PFSK-1 (cell line): Measurements from ENCODE around the gene VAV2.

Source experiments
- FOXP2 ChIP-seq: optimal IDR thresholded peaks from 2 replicates; pipeline ENCODE3; 2011; ENCODE audit warnings: borderline replicate concordance, control low read depth, inconsistent platforms; ENCODE audit not compliant: insufficient read depth; ENCODE audit errors: extremely low read length, extremely low read depth
- POLR2AphosphoS5 ChIP-seq: IDR thresholded peaks from 2 replicates; pipeline ENCODE4 v1.6.1; 2012; ENCODE audit warnings: low read depth, mild to moderate bottlenecking, control low read depth, low read length, moderate library complexity
- SIN3A ChIP-seq: IDR thresholded peaks from 2 replicates; pipeline ENCODE4 v1.6.1; 2012; ENCODE audit warnings: mild to moderate bottlenecking, low read length, moderate library complexity, borderline replicate concordance; ENCODE audit not compliant: insufficient read depth
- TAF1 ChIP-seq: IDR thresholded peaks from 2 replicates; pipeline ENCODE4 v1.6.1; 2012; ENCODE audit warnings: low read length, control low read depth, borderline replicate concordance; ENCODE audit not compliant: insufficient read depth
- TF ChIP-seq, protein P1 (sequence below), 2 experiments: IDR thresholded peaks; 2 replicates each; pipeline versions ENCODE4 v1.6.1 to v1.8.0; 2011 to 2012; ENCODE audit warnings: low read depth in 2 of 2, low read length in 2 of 2, control low read depth in 1 of 2, inconsistent platforms in 1 of 2, mild to moderate bottlenecking in 1 of 2, moderate library complexity in 1 of 2; ENCODE audit not compliant: insufficient read depth in 1 of 2

Gene VAV2

GRCh38 chr9:133971981-133972941 lies 19.9 kb downstream of the VAV2 start:
- no peak for TF ChIP-seq POLR2AphosphoS5
- TF ChIP-seq FOXP2: no peak
- no peak for TF ChIP-seq TAF1
- TF ChIP-seq, protein P1, sequence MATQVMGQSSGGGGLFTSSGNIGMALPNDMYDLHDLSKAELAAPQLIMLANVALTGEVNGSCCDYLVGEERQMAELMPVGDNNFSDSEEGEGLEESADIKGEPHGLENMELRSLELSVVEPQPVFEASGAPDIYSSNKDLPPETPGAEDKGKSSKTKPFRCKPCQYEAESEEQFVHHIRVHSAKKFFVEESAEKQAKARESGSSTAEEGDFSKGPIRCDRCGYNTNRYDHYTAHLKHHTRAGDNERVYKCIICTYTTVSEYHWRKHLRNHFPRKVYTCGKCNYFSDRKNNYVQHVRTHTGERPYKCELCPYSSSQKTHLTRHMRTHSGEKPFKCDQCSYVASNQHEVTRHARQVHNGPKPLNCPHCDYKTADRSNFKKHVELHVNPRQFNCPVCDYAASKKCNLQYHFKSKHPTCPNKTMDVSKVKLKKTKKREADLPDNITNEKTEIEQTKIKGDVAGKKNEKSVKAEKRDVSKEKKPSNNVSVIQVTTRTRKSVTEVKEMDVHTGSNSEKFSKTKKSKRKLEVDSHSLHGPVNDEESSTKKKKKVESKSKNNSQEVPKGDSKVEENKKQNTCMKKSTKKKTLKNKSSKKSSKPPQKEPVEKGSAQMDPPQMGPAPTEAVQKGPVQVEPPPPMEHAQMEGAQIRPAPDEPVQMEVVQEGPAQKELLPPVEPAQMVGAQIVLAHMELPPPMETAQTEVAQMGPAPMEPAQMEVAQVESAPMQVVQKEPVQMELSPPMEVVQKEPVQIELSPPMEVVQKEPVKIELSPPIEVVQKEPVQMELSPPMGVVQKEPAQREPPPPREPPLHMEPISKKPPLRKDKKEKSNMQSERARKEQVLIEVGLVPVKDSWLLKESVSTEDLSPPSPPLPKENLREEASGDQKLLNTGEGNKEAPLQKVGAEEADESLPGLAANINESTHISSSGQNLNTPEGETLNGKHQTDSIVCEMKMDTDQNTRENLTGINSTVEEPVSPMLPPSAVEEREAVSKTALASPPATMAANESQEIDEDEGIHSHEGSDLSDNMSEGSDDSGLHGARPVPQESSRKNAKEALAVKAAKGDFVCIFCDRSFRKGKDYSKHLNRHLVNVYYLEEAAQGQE (IDR thresholded peaks at IDR 0.05; ENCODE audit: insufficient read depth in 1 of 2, low read depth in 2 of 2, low read length in 2 of 2): no peak
- TF ChIP-seq SIN3A: no peak

- TF ChIP-seq, protein P1 (IDR thresholded peaks at IDR 0.05; ENCODE audit: insufficient read depth in 1 of 2, low read depth in 2 of 2, low read length in 2 of 2): no peak
- TF ChIP-seq SIN3A (no peak), FOXP2 (no peak), POLR2AphosphoS5 (no peak), TAF1 (no peak)
These were observed 20.8 kb downstream of the VAV2 start for GRCh38 chr9:133971121-133971951.

DNA sequence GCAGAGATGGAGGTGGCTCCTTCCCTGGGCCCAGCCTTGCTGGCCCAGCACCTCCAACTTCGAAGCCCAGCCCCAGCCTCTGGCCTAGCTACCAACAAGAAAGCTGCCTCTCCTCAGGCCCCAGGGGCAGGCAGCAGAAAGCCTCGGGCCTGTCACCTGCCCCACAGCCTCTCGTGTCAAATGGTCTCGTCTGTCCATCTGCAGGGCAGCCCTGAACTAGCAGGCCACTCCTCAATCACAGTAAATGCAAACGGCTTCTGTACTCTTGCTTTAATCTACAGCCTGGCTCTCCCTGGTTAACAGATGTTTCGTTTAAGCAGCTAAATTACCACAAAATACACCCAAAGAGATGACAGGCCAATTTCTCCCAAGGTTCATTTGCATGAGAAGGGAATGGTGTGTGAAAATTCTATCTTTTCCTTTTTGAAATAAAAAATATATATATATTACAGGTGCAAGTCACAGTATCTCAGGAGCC lies 21.5 kb downstream of the VAV2 start:
- TF ChIP-seq TAF1: no peak
- TF ChIP-seq POLR2AphosphoS5: no peak
- TF ChIP-seq SIN3A: no peak
- TF ChIP-seq, protein P1 (IDR thresholded peaks at IDR 0.05; ENCODE audit: insufficient read depth in 1 of 2, low read depth in 2 of 2, low read length in 2 of 2): no peak
- TF ChIP-seq FOXP2: no peak

DNA sequence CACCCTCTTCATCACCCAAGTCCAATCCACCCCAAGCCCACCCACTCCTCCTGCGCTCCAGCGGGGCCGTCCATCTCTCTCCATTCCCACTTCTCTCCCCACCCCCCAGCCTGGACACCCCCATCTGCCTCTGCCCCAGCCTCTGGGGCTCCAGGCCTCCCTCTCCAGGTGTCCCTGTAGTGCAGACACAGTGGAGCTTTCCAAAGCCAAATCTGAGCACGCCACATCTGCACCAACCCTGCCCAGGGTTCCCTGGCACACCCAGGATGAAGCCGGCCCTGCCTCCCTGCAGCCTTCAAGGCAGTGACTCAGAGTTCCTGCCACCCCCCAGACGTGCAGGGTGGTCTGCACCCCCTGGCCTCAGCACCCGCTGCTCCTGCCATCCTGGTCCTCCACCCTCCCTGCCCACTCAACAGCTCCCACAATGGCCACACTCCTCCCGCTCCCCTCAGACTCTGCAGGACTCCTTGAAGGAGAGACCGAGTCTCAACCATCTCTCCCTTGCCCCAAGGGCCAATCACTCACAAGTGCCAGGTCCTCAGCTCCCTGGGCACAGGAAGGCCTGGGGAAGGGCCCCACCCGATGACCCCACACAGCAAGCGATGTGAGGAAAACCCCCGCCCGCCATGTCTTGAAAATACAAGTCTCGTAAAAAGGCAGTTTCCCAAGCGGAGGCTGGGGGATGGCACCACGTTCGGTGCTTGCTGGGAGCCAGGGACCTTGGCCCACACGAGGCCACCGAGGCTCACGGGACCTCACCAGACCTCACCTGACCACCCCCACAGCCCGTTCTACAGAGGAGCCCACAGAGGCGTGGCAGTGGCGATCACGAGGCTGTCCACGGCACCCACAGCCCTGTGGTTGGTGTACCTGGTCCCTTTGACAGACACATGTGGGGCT lies 22.2 kb downstream of the VAV2 start:
- TF ChIP-seq, protein P1 (IDR thresholded peaks at IDR 0.05; ENCODE audit: insufficient read depth in 1 of 2, low read depth in 2 of 2, low read length in 2 of 2): no peak
- no peak for TF ChIP-seq TAF1
